GM23338 (cell line): Measurements from ENCODE around the gene TLE3.

Experiments
- CREB1 ChIP-seq: fragments of 250-450 bp; sonication (Bioruptor Pico); IDR thresholded peaks from 2 replicates; pipeline ENCODE4 v1.5.0; 2020; ENCODE audit warnings: low read depth, mild to moderate bottlenecking, moderate library complexity
- EZH2 ChIP-seq: fragments of 200-600 bp; sonication (generic); IDR thresholded peaks from one replicate; pipeline ENCODE4 v1.8.0; 2017; ENCODE audit warnings: antibody characterized with exemption, mild to moderate bottlenecking, low read depth; ENCODE audit not compliant: unreplicated experiment
- EZH2phosphoT487 ChIP-seq: fragments of 200-600 bp; sonication (generic); IDR thresholded peaks from one replicate; pipeline ENCODE4 v1.8.1; 2018; ENCODE audit warnings: antibody characterized with exemption; ENCODE audit not compliant: unreplicated experiment
- JUNB ChIP-seq: IDR thresholded peaks from one replicate; pipeline ENCODE4 v1.6.1; 2016; ENCODE audit warnings: antibody characterized with exemption; ENCODE audit not compliant: unreplicated experiment
- POLR2AphosphoS5 ChIP-seq: IDR thresholded peaks from 2 replicates; pipeline ENCODE4 v1.6.1; 2016; ENCODE audit warnings: antibody characterized with exemption, low read depth
- TF ChIP-seq, protein P1 (sequence below): IDR thresholded peaks from 2 replicates; pipeline ENCODE4 v1.6.1; 2016; ENCODE audit warnings: antibody characterized with exemption
- TF ChIP-seq, protein P2 (sequence below), 2 experiments: fragments of 200-600 bp in 1 of 2; sonication (generic) in 1 of 2; conservative IDR thresholded peaks; 2 replicates each; pipeline versions ENCODE4 v1.5.1 to v1.6.1; 2016 to 2017; ENCODE audit warnings: antibody characterized with exemption in 2 of 2, low read depth in 2 of 2, mild to moderate bottlenecking in 2 of 2, moderate library complexity in 1 of 2
- TF ChIP-seq, protein P3 (sequence below): IDR thresholded peaks from one replicate; pipeline ENCODE4 v1.6.1; 2018; ENCODE audit warnings: antibody characterized with exemption; ENCODE audit not compliant: unreplicated experiment
- TF ChIP-seq, protein P4 (sequence below): fragments of 250-450 bp; sonication (Bioruptor Pico); IDR thresholded peaks from 2 replicates; pipeline ENCODE4 v1.5.0; 2020; ENCODE audit warnings: mild to moderate bottlenecking, moderate library complexity

DNA sequence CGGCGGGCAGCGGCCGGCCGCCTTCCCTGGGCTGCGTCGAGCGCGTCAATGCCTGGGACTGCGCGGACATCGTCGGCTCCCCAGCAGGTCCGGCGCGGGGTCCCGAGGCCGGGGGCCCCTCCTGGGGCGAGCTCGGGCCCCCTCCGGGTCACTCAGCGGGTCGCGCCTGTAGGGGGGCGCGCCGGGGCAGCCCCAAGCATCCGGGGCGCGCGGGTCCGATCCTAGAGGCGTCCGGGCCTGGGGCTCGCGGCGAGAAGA lies 725 bp downstream of the TLE3 start:
- no peak for TF ChIP-seq EZH2
- TF ChIP-seq, protein P1, sequence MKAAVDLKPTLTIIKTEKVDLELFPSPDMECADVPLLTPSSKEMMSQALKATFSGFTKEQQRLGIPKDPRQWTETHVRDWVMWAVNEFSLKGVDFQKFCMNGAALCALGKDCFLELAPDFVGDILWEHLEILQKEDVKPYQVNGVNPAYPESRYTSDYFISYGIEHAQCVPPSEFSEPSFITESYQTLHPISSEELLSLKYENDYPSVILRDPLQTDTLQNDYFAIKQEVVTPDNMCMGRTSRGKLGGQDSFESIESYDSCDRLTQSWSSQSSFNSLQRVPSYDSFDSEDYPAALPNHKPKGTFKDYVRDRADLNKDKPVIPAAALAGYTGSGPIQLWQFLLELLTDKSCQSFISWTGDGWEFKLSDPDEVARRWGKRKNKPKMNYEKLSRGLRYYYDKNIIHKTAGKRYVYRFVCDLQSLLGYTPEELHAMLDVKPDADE = no peak
- TF ChIP-seq, protein P2, sequence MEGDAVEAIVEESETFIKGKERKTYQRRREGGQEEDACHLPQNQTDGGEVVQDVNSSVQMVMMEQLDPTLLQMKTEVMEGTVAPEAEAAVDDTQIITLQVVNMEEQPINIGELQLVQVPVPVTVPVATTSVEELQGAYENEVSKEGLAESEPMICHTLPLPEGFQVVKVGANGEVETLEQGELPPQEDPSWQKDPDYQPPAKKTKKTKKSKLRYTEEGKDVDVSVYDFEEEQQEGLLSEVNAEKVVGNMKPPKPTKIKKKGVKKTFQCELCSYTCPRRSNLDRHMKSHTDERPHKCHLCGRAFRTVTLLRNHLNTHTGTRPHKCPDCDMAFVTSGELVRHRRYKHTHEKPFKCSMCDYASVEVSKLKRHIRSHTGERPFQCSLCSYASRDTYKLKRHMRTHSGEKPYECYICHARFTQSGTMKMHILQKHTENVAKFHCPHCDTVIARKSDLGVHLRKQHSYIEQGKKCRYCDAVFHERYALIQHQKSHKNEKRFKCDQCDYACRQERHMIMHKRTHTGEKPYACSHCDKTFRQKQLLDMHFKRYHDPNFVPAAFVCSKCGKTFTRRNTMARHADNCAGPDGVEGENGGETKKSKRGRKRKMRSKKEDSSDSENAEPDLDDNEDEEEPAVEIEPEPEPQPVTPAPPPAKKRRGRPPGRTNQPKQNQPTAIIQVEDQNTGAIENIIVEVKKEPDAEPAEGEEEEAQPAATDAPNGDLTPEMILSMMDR (conservative IDR thresholded peaks at IDR 0.05; ENCODE audit: low read depth in 2 of 2) = no peak
- no peak for TF ChIP-seq POLR2AphosphoS5
- TF ChIP-seq, protein P3, sequence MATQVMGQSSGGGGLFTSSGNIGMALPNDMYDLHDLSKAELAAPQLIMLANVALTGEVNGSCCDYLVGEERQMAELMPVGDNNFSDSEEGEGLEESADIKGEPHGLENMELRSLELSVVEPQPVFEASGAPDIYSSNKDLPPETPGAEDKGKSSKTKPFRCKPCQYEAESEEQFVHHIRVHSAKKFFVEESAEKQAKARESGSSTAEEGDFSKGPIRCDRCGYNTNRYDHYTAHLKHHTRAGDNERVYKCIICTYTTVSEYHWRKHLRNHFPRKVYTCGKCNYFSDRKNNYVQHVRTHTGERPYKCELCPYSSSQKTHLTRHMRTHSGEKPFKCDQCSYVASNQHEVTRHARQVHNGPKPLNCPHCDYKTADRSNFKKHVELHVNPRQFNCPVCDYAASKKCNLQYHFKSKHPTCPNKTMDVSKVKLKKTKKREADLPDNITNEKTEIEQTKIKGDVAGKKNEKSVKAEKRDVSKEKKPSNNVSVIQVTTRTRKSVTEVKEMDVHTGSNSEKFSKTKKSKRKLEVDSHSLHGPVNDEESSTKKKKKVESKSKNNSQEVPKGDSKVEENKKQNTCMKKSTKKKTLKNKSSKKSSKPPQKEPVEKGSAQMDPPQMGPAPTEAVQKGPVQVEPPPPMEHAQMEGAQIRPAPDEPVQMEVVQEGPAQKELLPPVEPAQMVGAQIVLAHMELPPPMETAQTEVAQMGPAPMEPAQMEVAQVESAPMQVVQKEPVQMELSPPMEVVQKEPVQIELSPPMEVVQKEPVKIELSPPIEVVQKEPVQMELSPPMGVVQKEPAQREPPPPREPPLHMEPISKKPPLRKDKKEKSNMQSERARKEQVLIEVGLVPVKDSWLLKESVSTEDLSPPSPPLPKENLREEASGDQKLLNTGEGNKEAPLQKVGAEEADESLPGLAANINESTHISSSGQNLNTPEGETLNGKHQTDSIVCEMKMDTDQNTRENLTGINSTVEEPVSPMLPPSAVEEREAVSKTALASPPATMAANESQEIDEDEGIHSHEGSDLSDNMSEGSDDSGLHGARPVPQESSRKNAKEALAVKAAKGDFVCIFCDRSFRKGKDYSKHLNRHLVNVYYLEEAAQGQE = no peak
- no peak for TF ChIP-seq CREB1
- TF ChIP-seq, protein P4, sequence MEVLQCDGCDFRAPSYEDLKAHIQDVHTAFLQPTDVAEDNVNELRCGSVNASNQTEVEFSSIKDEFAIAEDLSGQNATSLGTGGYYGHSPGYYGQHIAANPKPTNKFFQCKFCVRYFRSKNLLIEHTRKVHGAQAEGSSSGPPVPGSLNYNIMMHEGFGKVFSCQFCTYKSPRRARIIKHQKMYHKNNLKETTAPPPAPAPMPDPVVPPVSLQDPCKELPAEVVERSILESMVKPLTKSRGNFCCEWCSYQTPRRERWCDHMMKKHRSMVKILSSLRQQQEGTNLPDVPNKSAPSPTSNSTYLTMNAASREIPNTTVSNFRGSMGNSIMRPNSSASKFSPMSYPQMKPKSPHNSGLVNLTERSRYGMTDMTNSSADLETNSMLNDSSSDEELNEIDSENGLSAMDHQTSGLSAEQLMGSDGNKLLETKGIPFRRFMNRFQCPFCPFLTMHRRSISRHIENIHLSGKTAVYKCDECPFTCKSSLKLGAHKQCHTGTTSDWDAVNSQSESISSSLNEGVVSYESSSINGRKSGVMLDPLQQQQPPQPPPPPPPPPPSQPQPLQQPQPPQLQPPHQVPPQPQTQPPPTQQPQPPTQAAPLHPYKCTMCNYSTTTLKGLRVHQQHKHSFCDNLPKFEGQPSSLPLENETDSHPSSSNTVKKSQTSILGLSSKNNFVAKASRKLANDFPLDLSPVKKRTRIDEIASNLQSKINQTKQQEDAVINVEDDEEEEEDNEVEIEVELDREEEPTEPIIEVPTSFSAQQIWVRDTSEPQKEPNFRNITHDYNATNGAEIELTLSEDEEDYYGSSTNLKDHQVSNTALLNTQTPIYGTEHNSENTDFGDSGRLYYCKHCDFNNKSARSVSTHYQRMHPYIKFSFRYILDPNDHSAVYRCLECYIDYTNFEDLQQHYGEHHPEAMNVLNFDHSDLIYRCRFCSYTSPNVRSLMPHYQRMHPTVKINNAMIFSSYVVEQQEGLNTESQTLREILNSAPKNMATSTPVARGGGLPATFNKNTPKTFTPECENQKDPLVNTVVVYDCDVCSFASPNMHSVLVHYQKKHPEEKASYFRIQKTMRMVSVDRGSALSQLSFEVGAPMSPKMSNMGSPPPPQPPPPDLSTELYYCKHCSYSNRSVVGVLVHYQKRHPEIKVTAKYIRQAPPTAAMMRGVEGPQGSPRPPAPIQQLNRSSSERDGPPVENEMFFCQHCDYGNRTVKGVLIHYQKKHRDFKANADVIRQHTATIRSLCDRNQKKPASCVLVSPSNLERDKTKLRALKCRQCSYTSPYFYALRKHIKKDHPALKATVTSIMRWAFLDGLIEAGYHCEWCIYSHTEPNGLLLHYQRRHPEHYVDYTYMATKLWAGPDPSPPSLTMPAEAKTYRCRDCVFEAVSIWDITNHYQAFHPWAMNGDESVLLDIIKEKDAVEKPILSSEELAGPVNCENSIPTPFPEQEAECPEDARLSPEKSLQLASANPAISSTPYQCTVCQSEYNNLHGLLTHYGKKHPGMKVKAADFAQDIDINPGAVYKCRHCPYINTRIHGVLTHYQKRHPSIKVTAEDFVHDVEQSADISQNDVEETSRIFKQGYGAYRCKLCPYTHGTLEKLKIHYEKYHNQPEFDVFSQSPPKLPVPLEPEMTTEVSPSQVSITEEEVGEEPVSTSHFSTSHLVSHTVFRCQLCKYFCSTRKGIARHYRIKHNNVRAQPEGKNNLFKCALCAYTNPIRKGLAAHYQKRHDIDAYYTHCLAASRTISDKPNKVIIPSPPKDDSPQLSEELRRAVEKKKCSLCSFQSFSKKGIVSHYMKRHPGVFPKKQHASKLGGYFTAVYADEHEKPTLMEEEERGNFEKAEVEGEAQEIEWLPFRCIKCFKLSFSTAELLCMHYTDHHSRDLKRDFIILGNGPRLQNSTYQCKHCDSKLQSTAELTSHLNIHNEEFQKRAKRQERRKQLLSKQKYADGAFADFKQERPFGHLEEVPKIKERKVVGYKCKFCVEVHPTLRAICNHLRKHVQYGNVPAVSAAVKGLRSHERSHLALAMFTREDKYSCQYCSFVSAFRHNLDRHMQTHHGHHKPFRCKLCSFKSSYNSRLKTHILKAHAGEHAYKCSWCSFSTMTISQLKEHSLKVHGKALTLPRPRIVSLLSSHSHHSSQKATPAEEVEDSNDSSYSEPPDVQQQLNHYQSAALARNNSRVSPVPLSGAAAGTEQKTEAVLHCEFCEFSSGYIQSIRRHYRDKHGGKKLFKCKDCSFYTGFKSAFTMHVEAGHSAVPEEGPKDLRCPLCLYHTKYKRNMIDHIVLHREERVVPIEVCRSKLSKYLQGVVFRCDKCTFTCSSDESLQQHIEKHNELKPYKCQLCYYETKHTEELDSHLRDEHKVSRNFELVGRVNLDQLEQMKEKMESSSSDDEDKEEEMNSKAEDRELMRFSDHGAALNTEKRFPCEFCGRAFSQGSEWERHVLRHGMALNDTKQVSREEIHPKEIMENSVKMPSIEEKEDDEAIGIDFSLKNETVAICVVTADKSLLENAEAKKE = no peak
- no peak for TF ChIP-seq JUNB
- TF ChIP-seq EZH2phosphoT487 = no peak
